Karpas-422 (cell line): ENCODE measurements around the gene PSRC1. TPM values are rescaled to one million over a fixed set of nuclear protein-coding genes. Genes with fewer than 3 reads are reported as not detected.
A peak's percentile ranks its signal among the peaks of the same experiment; 100 is the strongest.
"Not testable (repeated sequence)": the region's sequence is repeated elsewhere in the genome, so short reads cannot be mapped to it uniquely, and the experiment has no call there.

Experiments used
- DNase-seq: peaks from one replicate; pipeline ENCODE4 v3.0.0-alpha.2; 2015
- H2AFZ ChIP-seq: fragments of 200-600 bp; sonication (generic); 2 replicates; pipeline ENCODE4 v1.6.1; 2014; ENCODE audit warnings: antibody characterized with exemption, low read length, mixed read lengths
- H3K27ac ChIP-seq: fragments of 200-600 bp; sonication (generic); 2 replicates; pipeline ENCODE4 v1.5.1; 2014; ENCODE audit warnings: mild to moderate bottlenecking, low read length, moderate library complexity
- H3K27me3 ChIP-seq: fragments of 200-600 bp; sonication (generic); 2 replicates; pipeline ENCODE4 v1.6.1; 2014; ENCODE audit warnings: low read length, mixed read lengths
- H3K36me3 ChIP-seq: fragments of 200-600 bp; sonication (generic); 2 replicates; pipeline ENCODE4 v1.6.1; 2014; ENCODE audit warnings: low read length, mixed read lengths; ENCODE audit not compliant: insufficient read depth
- H3K4me1 ChIP-seq: fragments of 200-600 bp; sonication (generic); 2 replicates; pipeline ENCODE4 v1.6.1; 2014; ENCODE audit warnings: mild to moderate bottlenecking, low read length, mixed read lengths
- H3K4me2 ChIP-seq: fragments of 200-600 bp; sonication (generic); 2 replicates; pipeline ENCODE4 v1.6.1; 2014; ENCODE audit warnings: low read length, low read depth, mild to moderate bottlenecking; ENCODE audit not compliant: poor library complexity, severe bottlenecking
- H3K4me3 ChIP-seq: fragments of 200-600 bp; sonication (generic); 2 replicates; pipeline ENCODE4 v1.5.1; 2014; ENCODE audit warnings: mild to moderate bottlenecking, antibody characterized with exemption, low read length, mixed read lengths
- H3K79me2 ChIP-seq: fragments of 200-600 bp; sonication (generic); 2 replicates; pipeline ENCODE4 v1.6.1; 2014; ENCODE audit warnings: mild to moderate bottlenecking, low read length, mixed read lengths
- H3K9ac ChIP-seq: fragments of 200-600 bp; sonication (generic); 2 replicates; pipeline ENCODE4 v1.6.0; 2014; ENCODE audit warnings: low read length
- H3K9me2 ChIP-seq: fragments of 200-600 bp; sonication (generic), shearing (Covaris generic); replicated peaks from 2 replicates; pipeline ENCODE4 v1.6.0; 2014; ENCODE audit warnings: mild to moderate bottlenecking, low read length, moderate library complexity; ENCODE audit not compliant: insufficient read depth
- H3K9me3 ChIP-seq: fragments of 300-700, 200-600 bp; sonication (generic); 2 replicates; pipeline ENCODE4 v1.6.1; 2014; ENCODE audit warnings: low read length, mixed read lengths
- H4K20me1 ChIP-seq: fragments of 200-600 bp; sonication (generic); 2 replicates; pipeline ENCODE4 v1.6.1; 2014; ENCODE audit warnings: mild to moderate bottlenecking, antibody characterized with exemption, low read length, low read depth; ENCODE audit not compliant: insufficient read depth
- total RNA-seq: library from RNA; depleted of rRNA; stranded (reverse); fragments of >200 nt; shearing (Covaris generic); gene quantifications from 2 replicates; pipeline ENCODE4 v1.2.3, GENCODE V29; 2014; ENCODE audit warnings: low replicate concordance

The PSRC1 gene
- total RNA-seq, 1 experiment from 2014 or later, result 6.3 TPM

DNA sequence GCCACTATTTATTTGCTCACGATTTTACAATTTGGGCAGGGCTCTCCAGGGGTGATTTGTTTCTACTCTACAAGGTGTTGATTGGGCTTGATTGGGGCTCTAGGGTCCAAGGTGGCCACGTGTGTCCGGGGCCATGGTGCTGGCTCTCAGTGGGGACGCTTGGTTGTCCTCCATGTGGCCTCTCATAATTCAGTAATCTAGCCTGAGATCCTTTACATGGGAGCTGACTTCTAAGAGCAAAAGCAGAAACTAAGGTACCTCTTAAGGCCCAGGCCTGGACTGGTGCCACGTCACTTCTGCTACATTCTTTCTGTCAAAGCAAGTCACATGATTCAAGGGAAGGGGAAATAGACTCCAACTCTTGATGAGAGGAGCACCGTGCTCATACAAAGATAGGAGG is 8.1 kb upstream of the PSRC1 start:
- Histone ChIP-seq H2AFZ (no peak overlapping the region), H3K9me2 (no peaks in the 10 kb centered on the region), H3K27ac (no peak overlapping the region), H3K4me2 (no peak overlapping the region), H4K20me1 (no peaks in the 10 kb centered on the region), H3K36me3 (no peaks in the 10 kb centered on the region), H3K4me1 (peaks cover 26% of the 10 kb centered on the region), H3K27me3 (no peaks in the 10 kb centered on the region), H3K9ac (no peak overlapping the region), H3K79me2 (no peaks in the 10 kb centered on the region), H3K9me3 (no peaks in the 10 kb centered on the region), H3K4me3 (no peak overlapping the region)
- DNase-seq, result no peak

DNA sequence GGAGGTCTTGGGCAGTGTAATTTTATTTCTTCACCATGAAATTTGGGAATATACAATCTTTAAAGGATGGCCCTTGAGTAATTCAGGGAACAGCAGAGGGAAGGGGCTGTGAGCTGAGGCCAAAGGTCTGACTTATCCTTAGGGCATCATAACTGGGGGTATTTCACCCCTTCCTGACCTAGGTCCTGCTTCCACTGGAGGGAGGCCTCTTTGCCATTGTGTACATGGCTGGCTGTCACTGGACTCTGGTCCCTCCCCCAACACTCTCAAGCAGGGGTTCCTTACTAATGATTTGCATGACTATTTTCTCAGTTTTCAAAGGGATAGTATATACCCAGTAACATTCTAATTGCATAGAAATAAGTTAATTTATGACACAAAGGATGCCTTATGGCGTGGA is 7.2 kb upstream of the PSRC1 start:
- no peak overlapping the region for H3K9ac ChIP-seq
- no peaks in the 10 kb centered on the region for H4K20me1 ChIP-seq
- no peak overlapping the region for H3K27ac ChIP-seq
- no peaks in the 10 kb centered on the region for H3K36me3 ChIP-seq
- H2AFZ ChIP-seq, result no peak overlapping the region
- no peaks in the 10 kb centered on the region for H3K9me3 ChIP-seq
- no peak overlapping the region for H3K4me2 ChIP-seq
- DNase-seq, result no peak
- no peaks in the 10 kb centered on the region for H3K79me2 ChIP-seq
- peaks cover 18% of the 10 kb centered on the region for H3K4me1 ChIP-seq
- H3K4me3 ChIP-seq, result no peak overlapping the region
- no peaks in the 10 kb centered on the region for H3K9me2 ChIP-seq
- H3K27me3 ChIP-seq, result no peaks in the 10 kb centered on the region

DNA sequence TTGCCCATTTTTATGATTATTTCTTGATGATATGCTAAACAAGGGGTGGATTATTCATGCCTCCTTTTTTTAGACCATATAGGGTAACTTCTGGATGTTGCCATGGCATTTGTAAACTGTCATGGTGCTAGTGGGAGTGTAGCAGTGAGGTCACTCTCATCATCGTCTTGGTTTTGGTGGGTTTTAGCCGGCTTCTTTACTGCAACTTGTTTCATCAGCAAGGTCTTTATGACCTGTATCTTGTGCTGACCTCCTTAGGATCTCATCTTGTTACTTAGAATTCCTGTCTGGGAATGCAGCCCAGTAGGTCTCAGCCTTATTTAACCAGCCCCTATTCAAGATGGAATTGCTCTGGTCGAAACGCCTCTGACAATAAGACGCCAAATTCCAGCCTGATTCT is 3.8 kb upstream of the PSRC1 start:
- not testable (repeated sequence) for DNase-seq, H3K9me2 ChIP-seq, H3K4me3 ChIP-seq, H4K20me1 ChIP-seq, H3K27ac ChIP-seq, H3K79me2 ChIP-seq, H3K27me3 ChIP-seq, H3K9ac ChIP-seq, H3K9me3 ChIP-seq, H2AFZ ChIP-seq, H3K4me2 ChIP-seq, H3K36me3 ChIP-seq
- peaks cover 27% of the 10 kb centered on the region for H3K4me1 ChIP-seq

DNA sequence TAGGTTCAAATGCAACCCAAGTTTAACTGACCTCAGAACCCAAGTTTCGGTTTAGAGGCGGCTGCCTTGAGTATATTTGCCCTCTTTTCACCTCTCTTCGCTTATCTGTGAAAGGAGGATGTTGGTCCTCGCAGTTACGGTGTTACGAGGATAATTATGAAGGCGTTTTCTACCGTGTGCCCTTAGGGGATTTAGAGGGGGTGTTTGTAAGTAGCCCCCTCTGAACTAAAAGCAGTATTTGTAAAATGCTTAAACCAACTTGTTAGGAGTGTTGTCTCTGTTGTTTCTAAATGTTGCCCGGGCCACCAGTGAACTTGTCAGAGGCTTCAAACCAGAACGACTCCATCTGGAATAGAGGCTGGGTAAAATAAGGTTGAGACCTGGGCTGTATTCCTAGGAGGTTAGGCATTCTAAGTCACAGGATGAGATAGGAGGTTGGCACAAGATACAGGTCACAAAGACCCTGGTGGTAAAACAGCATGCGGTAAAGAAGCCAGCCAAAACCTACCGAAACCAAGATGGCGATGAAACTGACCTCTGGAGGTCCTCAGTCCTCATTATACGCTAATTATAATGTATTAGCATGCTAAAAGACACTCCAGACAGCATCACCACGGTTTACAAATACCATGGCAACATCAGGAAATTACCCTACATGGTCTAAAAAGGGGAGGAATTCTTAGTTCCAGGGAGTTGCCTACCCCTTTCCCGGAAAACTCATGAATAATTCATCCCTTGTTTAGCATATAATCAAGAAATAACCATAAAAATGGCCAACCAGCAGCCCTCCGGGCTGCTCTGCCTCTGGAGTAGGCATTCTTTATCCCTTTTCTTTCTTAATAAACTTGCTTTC is 1.0 kb upstream of the PSRC1 start:
- DNase-seq, result no peak
- peak overlapping the region; percentile 20; the same call in 1 of the 2 replicates for H3K27ac ChIP-seq
- H3K4me2 ChIP-seq, result peak overlapping the region; percentile 86
- no peaks in the 10 kb centered on the region for H3K27me3 ChIP-seq
- no peaks in the 10 kb centered on the region for H3K9me3 ChIP-seq
- no peaks in the 10 kb centered on the region for H3K79me2 ChIP-seq
- H3K4me3 ChIP-seq, result peak overlapping the region; percentile 87
- no peaks in the 10 kb centered on the region for H3K9me2 ChIP-seq
- peaks cover 24% of the 10 kb centered on the region for H3K4me1 ChIP-seq
- no peaks in the 10 kb centered on the region for H4K20me1 ChIP-seq
- no peaks in the 10 kb centered on the region for H3K36me3 ChIP-seq
- peak overlapping the region; percentile 76 for H2AFZ ChIP-seq
- H3K9ac ChIP-seq, result peak overlapping the region; percentile 88

DNA sequence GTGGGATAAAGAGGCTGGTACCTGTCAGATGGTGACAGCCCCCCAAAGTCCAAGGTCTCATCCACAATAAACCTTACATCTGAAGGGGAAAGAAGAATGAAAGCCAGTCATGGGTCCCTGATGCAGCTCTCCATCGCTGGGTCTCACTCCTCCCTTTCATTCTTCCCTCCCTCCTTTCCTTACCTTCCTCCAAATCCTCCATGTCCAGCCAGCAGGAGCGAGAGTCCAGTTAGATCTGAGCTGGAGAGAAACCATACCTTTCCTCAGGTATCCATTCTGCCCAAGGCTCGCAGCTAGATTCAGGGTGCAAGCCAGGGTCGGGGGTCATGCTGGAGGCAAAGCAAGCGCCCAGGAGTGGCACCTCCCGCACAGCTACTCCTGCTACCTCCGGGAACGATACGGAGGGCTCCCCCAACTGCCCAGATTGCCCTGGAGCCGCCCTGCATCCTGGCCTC is 421 bp downstream of the PSRC1 start:
- no peaks in the 10 kb centered on the region for H4K20me1 ChIP-seq
- H3K79me2 ChIP-seq, result no peaks in the 10 kb centered on the region
- peaks cover 24% of the 10 kb centered on the region for H3K4me1 ChIP-seq
- H3K27ac ChIP-seq, result no peak overlapping the region
- no peaks in the 10 kb centered on the region for H3K9me3 ChIP-seq
- H3K9me2 ChIP-seq, result no peaks in the 10 kb centered on the region
- H3K4me3 ChIP-seq, result peak overlapping the region; percentile 87
- no peaks in the 10 kb centered on the region for H3K27me3 ChIP-seq
- peak overlapping the region; percentile 76 for H2AFZ ChIP-seq
- H3K36me3 ChIP-seq, result no peaks in the 10 kb centered on the region
- H3K9ac ChIP-seq, result peak overlapping the region; percentile 88
- peak overlapping the region; percentile 86 for H3K4me2 ChIP-seq
- no peak for DNase-seq

DNA sequence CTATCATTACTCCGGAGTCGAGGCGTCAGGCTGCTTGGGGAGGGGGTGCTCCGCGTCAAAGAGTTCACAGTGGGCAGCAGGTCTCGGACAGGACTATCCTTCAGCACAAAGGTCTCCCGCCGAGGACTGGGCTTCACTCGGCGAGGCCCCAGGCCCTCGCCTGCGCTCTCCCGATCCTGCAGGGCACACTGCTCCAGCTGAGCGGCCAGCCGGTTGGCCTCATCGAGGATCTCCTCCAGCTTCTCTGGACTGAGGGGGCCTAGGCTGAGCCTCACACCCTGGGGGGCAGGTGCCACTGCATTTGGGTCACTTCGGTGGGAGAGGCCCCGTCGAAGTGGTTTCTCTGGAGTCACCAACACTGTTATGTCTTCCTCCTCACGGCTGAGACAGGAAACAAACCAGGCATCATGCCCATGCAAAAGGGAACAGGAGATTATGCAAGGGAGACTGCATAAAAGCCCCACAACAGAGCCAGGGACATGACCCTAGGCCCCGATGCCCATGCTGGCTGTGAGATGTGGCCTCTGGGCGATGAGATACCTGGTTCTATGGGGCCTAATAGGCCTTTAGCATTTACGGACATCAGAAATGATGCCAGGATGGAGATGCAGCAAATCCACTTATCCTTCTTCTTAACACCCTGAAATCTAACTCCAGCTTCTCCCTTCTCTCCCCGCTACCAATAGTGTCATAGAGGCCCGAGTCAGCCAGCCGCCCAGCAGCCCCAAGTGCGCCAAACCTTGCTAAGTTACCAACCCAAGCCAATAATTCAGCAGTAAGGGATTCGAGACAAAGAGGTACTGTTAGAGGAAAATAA is 1.1 kb downstream of the PSRC1 start:
- peak overlapping the region; percentile 86 for H3K4me2 ChIP-seq
- no peaks in the 10 kb centered on the region for H3K36me3 ChIP-seq
- H3K9ac ChIP-seq, result peak overlapping the region; percentile 88
- no peaks in the 10 kb centered on the region for H4K20me1 ChIP-seq
- H3K4me3 ChIP-seq, result peak overlapping the region; percentile 87
- H2AFZ ChIP-seq, result no peak overlapping the region; the same call in 1 of the 2 replicates
- H3K4me1 ChIP-seq, result peaks cover 27% of the 10 kb centered on the region
- H3K27ac ChIP-seq, result no peak overlapping the region
- DNase-seq, result no peak
- no peaks in the 10 kb centered on the region for H3K79me2 ChIP-seq
- no peaks in the 10 kb centered on the region for H3K27me3 ChIP-seq
- no peaks in the 10 kb centered on the region for H3K9me3 ChIP-seq
- no peaks in the 10 kb centered on the region for H3K9me2 ChIP-seq

DNA sequence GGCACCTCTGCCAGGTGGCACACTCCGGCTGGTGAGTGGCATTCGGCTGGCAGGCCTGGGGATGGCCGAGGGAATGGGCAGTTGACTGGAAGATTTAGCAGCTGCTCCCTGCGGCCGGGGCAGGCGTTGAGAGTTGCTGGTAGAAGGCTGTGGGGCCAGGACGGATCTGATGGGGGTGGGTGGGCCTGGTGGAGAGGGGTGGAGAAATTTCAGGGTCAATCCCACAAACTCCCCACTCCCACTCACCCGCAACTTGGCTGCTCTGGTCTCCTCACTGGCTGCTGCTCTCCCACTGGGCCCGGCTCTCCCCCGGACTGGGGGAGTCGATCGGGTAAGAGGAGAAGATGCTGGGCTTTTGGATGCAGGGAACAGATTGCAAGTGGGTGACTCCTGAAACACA is 2.1 kb downstream of the PSRC1 start:
- H3K4me2 ChIP-seq, result no peak overlapping the region
- no peak for DNase-seq
- no peak overlapping the region for H3K4me3 ChIP-seq

DNA sequence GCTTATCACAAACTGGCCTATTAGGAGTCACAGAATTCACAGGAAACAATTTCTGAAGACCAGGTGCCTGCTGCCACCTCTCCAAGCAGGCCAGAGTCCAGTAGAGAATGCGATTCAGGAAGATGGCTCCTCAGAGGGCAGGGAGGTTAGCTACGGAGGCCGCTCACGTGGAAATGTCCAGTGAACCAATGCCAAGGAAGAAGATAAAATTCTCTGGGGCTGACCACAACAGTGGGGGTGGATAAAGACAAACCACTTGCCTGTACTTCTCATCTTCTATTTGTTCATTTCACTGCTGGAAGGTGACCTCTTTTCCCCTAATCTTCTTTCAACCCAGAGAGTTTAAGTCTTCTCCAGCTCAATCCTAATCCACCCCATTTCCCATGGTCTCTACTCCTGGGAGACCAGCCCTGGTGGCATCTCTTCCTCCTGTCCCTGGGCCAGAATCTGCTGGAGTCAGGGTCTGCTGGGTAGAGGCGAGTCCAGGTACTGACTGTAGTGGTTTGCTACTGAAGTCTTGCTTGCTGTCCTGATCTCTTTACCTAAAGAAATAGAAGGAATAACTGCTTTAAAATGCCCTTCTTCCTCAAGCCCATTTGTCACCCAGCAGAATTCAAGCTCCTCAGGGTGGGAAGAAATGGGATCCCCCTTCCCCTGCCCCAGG is 3.2 kb downstream of the PSRC1 start:
- H3K4me3 ChIP-seq, result no peak overlapping the region
- H3K9ac ChIP-seq, result no peak overlapping the region
- H3K27ac ChIP-seq, result no peak overlapping the region
- H3K4me1 ChIP-seq, result peaks cover 25% of the 10 kb centered on the region
- H3K79me2 ChIP-seq, result no peaks in the 10 kb centered on the region
- H3K27me3 ChIP-seq, result no peaks in the 10 kb centered on the region
- no peaks in the 10 kb centered on the region for H3K36me3 ChIP-seq
- no peaks in the 10 kb centered on the region for H3K9me3 ChIP-seq
- H3K4me2 ChIP-seq, result no peak overlapping the region
- no peaks in the 10 kb centered on the region for H3K9me2 ChIP-seq
- DNase-seq, result no peak
- H4K20me1 ChIP-seq, result no peaks in the 10 kb centered on the region
- H2AFZ ChIP-seq, result no peak overlapping the region

More for the DNA sequence above, 2.1 kb downstream of the PSRC1 start:
- no peak overlapping the region for H3K9ac ChIP-seq
- H3K9me3 ChIP-seq, result no peaks in the 10 kb centered on the region
- no peaks in the 10 kb centered on the region for H4K20me1 ChIP-seq
- H3K27me3 ChIP-seq, result no peaks in the 10 kb centered on the region
- no peaks in the 10 kb centered on the region for H3K9me2 ChIP-seq
- no peak overlapping the region for H3K27ac ChIP-seq
- H3K4me1 ChIP-seq, result peaks cover 27% of the 10 kb centered on the region
- no peaks in the 10 kb centered on the region for H3K36me3 ChIP-seq
- no peak overlapping the region for H2AFZ ChIP-seq
- H3K79me2 ChIP-seq, result no peaks in the 10 kb centered on the region
